Stimulated activated CD8-positive, alpha-beta memory T cell treated with anti-CD3 and anti-CD28 coated beads, Interleukin-15, amount 100 ng/mL, for 48 hours (primary cell): Measurements from ENCODE around the gene CIB1.
"Not testable (repeated sequence)": the region's sequence is repeated elsewhere in the genome, so short reads cannot be mapped to it uniquely, and the experiment has no call there.

Experiments used
- DNase-seq, 2 donors: peaks; one replicate each; pipeline ENCODE4 v3.0.0-alpha.2; 2020; ENCODE audit warnings: low read depth in 2 of 2

Gene CIB1

GRCh38 chr15:90192961-90193786, 40.6 kb downstream of the CIB1 start:
- DNase-seq: no peak

- DNase-seq: no peak
Observed at GRCh38 chr15:90191794-90192509, 41.8 kb downstream of the CIB1 start.

GRCh38 chr15:90191344-90191687, 42.4 kb downstream of the CIB1 start:
- DNase-seq: no peak

GRCh38 chr15:90190606-90191343, 43.0 kb downstream of the CIB1 start:
- no peak for DNase-seq

- no peak for DNase-seq
Observed at GRCh38 chr15:90189781-90190467, 43.8 kb downstream of the CIB1 start.

GRCh38 chr15:90188914-90189748, 44.6 kb downstream of the CIB1 start:
- no peak for DNase-seq

GRCh38 chr15:90188065-90188464, 45.7 kb downstream of the CIB1 start:
- not testable (repeated sequence) for DNase-seq

- DNase-seq: no peak
Observed at GRCh38 chr15:90187257-90187868, 46.4 kb downstream of the CIB1 start.

GRCh38 chr15:90184786-90185704, 48.7 kb downstream of the CIB1 start:
- peak; percentile 27 to 28 for DNase-seq

- no peak for DNase-seq
Observed at GRCh38 chr15:90184119-90184785, 49.5 kb downstream of the CIB1 start.

- no peak for DNase-seq
Observed at GRCh38 chr15:90181776-90182175, 52.0 kb downstream of the CIB1 start.
